Fibroblast of lung (primary cell): ENCODE measurements around the gene KEL.

Experiments
- EZH2 ChIP-seq: IDR thresholded peaks from 2 replicates; pipeline ENCODE4 v1.5.1; 2012; ENCODE audit warnings: low read length, control low read depth, mild to moderate bottlenecking; ENCODE audit errors: missing control alignments
- TF ChIP-seq, protein P1 (sequence below), 2 donors: IDR thresholded peaks in 1 of 2; conservative IDR thresholded peaks in 1 of 2; 1 replicate in 1 of 2; 2 replicates in 1 of 2; pipeline ENCODE4 v1.5.1; 2011 to 2012; ENCODE audit warnings: low read length in 2 of 2, control low read depth in 1 of 2, inconsistent platforms in 1 of 2, low read depth in 1 of 2, mild to moderate bottlenecking in 1 of 2

DNA sequence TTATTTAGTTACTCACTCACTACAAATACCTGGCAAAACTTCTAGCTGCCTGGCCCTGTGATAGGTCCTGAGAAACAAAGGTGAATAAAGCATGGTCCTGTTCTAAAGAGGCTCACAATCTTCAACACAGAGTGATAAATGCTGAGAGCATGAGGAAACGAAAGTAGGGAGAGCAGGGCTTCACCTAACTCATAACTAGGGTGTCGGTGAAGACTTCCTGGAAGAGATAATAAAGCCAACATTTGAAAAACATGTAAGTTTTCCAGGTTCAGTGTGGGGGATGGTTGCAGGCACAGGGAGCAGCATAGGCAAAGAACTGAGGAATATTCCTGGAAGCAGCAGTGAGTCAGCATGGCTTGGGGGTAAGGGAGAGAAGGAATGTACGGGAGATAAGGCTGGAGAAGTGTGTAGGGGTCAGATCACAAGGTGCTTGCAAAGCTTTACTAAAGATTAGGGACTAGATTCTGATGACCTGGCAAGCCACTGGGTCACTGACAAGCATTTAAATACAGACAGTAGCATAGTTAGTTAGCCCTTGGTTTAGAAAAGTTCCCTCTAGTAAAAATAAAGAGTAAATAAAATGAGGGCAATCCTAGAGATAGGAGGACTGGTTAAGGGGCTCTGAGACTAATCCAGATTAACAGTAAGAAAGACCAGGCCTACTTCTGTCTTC, 5.1 kb downstream of the KEL start:
- TF ChIP-seq, protein P1, sequence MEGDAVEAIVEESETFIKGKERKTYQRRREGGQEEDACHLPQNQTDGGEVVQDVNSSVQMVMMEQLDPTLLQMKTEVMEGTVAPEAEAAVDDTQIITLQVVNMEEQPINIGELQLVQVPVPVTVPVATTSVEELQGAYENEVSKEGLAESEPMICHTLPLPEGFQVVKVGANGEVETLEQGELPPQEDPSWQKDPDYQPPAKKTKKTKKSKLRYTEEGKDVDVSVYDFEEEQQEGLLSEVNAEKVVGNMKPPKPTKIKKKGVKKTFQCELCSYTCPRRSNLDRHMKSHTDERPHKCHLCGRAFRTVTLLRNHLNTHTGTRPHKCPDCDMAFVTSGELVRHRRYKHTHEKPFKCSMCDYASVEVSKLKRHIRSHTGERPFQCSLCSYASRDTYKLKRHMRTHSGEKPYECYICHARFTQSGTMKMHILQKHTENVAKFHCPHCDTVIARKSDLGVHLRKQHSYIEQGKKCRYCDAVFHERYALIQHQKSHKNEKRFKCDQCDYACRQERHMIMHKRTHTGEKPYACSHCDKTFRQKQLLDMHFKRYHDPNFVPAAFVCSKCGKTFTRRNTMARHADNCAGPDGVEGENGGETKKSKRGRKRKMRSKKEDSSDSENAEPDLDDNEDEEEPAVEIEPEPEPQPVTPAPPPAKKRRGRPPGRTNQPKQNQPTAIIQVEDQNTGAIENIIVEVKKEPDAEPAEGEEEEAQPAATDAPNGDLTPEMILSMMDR (conservative IDR thresholded peaks at IDR 0.05 in 1 of 2, IDR thresholded peaks at IDR 0.05 in 1 of 2; ENCODE audit: low read depth in 1 of 2, low read length in 2 of 2): no peak
- no peak for TF ChIP-seq EZH2
